GM10266 (cell line): ENCODE data around the gene GATA5.

Experiments
- DNase-seq: peaks from one replicate; pipeline ENCODE4 v3.0.0; 2012; ENCODE audit errors: extremely low spot score
- TF ChIP-seq, protein P1 (sequence below): IDR thresholded peaks from 2 replicates; pipeline ENCODE4 v1.5.1; 2012; ENCODE audit warnings: mild to moderate bottlenecking, low read depth; ENCODE audit not compliant: control insufficient read depth, insufficient read depth; ENCODE audit errors: missing control alignments

Gene GATA5

DNA sequence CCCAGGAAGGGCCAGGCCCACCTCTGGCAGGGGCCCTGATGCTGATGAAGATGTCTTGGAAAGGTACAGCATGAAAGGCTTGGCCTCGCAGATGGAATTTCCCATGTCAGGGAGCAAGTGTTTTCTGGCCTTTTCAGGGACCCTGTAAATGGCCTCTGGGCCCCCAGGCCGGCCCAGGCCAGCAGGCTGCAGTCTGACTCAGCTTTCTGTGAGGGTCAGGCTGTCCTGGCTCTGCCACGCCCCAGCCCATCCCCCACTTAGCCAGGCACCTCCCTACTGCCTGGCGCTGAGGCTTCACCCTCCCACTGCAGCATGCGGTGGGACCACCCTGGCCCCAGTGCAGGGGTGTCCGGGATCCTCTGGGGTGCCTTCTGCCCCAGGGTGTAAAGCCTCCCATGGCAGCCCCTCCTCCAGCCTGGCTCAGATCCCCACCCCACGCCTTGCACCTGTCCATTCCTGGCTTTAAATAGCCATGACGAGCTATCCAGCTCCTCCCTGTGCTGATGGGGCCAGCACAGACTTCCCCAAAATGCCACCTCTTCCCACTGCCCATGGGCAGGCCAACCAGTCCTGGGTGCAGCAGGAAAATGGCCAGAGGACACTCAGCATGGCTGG lies 35.6 kb upstream of the GATA5 start:
- TF ChIP-seq, protein P1, sequence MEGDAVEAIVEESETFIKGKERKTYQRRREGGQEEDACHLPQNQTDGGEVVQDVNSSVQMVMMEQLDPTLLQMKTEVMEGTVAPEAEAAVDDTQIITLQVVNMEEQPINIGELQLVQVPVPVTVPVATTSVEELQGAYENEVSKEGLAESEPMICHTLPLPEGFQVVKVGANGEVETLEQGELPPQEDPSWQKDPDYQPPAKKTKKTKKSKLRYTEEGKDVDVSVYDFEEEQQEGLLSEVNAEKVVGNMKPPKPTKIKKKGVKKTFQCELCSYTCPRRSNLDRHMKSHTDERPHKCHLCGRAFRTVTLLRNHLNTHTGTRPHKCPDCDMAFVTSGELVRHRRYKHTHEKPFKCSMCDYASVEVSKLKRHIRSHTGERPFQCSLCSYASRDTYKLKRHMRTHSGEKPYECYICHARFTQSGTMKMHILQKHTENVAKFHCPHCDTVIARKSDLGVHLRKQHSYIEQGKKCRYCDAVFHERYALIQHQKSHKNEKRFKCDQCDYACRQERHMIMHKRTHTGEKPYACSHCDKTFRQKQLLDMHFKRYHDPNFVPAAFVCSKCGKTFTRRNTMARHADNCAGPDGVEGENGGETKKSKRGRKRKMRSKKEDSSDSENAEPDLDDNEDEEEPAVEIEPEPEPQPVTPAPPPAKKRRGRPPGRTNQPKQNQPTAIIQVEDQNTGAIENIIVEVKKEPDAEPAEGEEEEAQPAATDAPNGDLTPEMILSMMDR: no peak
- no peak for DNase-seq

DNA sequence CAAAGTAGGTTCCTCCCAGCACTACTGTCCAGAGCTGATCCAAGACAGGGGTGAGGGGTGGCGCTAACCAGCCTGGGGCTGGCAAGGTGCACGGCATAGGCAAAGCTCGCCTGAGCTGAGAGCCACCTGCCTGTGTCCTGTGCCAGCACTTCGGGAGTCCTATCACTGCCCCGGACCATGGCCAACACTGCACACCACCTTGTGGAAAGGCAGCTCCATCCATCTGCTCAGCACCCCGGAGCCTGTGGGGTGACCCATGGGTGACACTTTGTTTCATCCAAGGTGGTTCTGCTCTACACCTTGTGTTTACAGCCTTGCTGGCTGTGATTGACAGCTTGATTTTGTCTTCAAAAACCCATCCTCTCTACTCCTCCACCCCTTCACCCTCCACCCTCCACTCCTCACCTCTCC lies 32.9 kb upstream of the GATA5 start:
- TF ChIP-seq, protein P1: no peak
- DNase-seq: no peak

DNA sequence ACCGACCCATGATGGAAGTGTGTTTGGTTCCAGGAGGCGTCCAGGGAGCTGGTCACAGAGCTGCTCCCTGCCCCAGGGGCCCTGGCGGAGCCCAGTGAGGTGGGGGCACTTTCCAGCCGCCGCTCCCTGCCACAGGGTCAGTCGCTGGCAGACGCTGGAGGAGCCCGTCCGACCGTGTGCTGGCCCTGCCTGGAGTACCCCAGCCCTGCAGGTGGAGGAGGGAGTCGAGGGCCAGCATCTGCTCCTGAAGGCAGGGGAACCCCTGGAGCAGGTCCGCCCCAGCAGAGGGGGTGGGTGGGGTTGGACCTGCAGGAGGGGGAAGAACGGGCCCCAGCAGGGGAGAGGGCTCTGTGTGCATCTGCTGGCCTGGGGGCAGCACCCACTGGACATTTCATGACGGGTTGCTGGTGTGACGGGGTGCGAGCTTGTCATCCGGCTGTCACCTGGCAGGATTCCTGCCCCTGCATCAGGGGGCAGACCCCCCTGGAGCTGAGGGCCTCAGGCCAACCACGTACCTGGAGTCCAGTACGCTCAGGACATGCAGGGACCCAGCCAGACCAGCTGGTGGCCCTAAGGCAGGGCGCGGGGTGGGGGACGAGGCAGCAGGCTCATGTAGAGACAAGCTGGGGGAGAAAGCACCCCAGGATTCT lies 32.3 kb upstream of the GATA5 start:
- TF ChIP-seq, protein P1: no peak
- no peak for DNase-seq

DNA sequence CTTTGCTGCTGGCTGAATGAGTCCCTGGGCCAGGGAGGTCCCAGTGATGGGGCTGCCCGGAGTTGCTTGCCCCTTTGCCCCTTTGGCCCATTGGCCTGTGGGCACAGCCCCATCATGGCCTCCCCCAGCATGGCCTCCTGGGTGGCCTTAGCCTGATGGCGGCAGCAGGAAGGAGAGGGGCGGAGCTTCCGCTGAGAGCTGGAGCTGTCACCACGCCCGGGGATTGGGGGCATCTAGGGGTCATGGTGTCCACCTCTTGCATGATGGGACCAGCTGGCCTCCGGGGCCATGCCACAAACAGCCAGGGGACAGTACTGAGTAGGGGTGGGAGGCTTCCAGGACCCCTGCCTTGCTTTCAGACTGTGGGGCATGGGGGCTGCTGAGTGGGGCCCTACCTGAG lies 31.5 kb upstream of the GATA5 start:
- TF ChIP-seq, protein P1: no peak
- no peak for DNase-seq

DNA sequence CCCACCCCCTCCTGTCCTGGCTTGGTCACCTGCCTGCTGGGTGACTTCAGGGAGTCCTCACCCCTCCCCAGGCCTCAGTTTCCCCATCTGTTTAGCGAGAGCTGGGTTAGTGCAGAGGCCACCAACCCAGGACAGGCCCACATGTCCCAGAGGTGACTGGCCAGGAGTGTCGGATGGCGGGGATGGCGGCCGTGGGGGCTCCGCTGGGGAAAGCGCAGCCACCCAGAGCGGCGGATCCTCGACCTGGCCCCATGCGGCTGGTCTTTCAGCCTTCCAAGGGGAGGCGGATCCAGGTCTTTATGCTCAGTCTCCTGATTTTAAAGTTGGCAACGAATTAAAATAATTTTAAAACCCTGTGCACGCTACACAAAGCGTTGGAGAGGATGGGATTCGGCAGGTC lies 31.0 kb upstream of the GATA5 start:
- TF ChIP-seq, protein P1: no peak
- no peak for DNase-seq

DNA sequence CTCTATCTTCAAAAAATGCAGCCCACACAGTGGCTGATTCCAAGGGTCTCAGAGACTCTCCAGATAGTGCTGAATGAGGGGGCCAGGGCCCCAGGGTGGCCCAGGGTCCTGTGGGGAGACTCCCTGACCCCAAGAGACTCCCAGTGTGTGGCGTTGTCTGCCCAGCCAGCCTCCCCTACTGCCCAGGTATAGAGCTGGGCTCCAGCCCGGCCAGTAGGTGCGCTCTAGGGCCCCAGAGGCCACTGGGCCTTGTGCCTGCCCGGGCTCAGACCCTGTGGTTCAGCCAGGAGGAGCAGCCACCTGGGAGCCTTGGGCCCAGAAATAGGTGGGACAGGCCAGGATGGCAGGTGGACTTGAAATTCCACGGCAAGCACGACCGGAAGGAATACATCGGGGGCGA lies 30.3 kb upstream of the GATA5 start:
- no peak for DNase-seq
- TF ChIP-seq, protein P1: no peak

DNA sequence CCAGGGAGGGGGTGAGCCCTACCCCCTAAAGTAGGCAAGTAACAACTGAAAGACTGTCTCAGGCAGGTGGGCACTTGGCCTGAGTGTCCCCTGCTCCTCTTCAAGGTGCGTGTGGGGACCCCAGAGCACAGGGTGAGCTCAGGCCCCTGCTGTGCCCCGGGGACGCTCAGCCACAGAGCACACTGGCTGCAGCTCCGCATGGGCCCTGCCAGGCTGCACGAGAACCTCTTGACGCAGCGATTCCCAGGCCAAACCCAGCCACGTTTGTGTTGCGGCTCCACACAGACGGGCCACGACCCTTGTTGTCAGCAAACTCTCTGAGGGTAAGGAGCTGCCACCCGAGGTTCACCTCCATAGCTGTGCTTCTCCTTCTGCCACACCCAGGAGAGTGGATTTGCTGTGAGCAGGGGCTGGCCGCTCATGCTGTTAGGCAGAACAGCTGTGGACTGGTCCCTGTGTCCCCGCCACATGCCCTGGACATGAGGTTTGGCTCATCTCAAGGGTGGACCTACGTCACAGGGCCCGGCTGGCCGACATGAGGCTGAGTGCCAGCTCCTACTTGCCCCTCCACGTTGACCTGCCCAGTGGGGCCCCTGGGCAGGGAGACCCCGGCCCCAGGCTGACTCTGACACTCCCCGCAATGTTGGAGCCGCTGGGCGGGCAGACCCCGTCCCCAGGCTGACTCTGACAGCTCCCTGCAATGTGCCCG lies 29.7 kb upstream of the GATA5 start:
- TF ChIP-seq, protein P1: no peak
- DNase-seq: no peak
